ENCODE data around the gene OR52N2.

The OR52N2 gene

GRCh38 chr11:5808500-5809121 lies at the start of gene OR52N2:
TSS of gene OR52N2 (plus strand) at chr11:5808924. CDS start at chr11:5820336, 11,412 bp downstream.
- peak in 44 of 51 donors; percentile 2 to 82 (median 32) for DNase-seq

GRCh38 chr11:5767056-5767455 lies 41.7 kb upstream of the OR52N2 start:
- DNase-seq = no peak

- DNase-seq = no peak
Measured at GRCh38 chr11:5783255-5783654, 25.5 kb upstream of the OR52N2 start, which contains the start of gene OR52N5. TSS of gene OR52N5 (minus strand) at chr11:5783355. CDS start at chr11:5778634, 4,721 bp downstream.

GRCh38 chr11:5791165-5791564 lies 17.6 kb upstream of the OR52N2 start, which contains the start of gene OR52N1:
TSS of gene OR52N1 (minus strand) at chr11:5791265. CDS start at chr11:5788816, 2,449 bp downstream.
- DNase-seq = no peak

DNA sequence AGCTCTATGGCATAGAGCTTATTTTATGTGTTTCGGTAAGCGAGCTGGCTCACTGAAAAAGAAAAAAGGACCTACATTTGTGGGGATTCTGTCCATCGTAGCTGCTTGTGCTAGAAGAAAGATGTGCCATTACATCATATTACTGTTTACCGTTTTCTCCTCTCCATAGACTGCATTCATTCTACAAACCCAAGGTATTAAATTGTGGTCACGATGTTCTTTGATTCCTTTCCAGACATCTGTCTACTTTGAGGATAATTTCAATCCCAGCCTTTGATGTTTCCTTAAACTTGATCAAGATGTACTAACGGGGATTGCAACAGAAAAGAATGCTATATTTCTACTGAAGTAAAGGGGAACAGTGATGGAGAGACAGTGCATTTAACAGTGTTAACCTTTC lies 12.2 kb upstream of the OR52N2 start:
- DNase-seq = no peak

GRCh38 chr11:5803982-5804381 lies 4.7 kb upstream of the OR52N2 start:
- DNase-seq = no peak

DNA sequence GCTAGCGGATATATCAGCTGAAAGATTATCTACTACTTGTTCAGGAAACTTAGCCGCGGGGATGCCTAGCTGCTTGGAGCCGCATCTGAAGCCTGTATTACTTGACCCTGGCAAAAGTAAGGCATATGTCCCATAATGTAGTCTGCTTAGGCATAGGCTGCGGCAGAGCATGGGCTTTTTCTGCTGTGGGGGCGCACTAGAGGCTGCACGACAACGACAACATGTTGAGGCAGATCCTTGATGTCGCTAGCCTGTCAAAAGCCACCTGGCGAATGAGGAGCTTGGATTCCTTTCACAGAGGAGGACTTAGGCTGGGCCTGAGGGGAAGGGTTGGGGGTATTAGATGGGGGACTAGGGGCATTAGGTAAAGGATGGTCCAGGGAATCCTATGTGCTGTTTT lies 1.1 kb upstream of the OR52N2 start:
- no peak for DNase-seq

GRCh38 chr11:5809122-5809519 lies 397 bp downstream of the OR52N2 start:
- no peak for DNase-seq

DNA sequence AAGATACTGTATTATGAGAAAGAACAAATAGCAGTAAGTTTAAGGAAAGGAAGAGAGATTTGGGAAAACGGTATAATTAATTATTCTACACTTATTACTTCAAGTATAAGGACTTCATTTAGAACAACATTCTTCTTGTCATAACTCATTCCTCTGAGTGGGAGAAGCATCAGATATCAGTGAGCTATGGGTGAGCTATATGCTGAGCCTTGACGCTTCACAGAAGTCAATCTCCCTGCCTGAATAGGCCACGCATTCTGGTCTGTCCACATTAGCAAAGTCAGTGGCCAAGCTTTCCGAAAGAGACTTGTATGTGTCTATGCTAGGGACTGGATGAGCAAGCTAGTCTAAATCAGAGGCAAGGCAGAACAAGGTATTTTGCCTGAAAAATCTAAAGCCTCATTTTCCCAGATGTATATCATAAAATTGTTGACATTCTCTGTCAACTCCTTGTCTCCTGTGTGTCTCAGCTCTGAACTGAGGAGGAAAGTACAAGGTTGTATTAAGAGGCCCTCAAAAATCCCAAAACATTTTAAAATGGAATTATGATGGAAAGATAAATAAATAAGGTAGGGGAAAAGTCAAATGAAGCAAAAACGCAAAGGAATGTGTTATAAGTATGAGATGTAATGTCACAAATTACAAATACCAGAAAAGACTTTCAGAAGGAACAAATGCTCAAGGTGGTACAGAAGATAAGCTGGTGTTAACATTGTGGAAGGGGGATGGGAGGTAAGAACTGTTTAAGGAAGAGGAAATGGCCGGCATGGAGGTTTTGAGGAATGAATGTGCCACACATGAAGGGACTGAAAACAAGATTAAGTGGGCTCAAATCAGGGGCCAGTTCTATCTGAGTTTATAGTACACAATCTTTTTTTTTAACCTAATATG lies 1.4 kb downstream of the OR52N2 start:
- no peak for DNase-seq

- no peak for DNase-seq
Measured at GRCh38 chr11:5815534-5815933, 6.8 kb downstream of the OR52N2 start.

GRCh38 chr11:5818245-5818886 lies 9.6 kb downstream of the OR52N2 start:
- no peak for DNase-seq

DNA sequence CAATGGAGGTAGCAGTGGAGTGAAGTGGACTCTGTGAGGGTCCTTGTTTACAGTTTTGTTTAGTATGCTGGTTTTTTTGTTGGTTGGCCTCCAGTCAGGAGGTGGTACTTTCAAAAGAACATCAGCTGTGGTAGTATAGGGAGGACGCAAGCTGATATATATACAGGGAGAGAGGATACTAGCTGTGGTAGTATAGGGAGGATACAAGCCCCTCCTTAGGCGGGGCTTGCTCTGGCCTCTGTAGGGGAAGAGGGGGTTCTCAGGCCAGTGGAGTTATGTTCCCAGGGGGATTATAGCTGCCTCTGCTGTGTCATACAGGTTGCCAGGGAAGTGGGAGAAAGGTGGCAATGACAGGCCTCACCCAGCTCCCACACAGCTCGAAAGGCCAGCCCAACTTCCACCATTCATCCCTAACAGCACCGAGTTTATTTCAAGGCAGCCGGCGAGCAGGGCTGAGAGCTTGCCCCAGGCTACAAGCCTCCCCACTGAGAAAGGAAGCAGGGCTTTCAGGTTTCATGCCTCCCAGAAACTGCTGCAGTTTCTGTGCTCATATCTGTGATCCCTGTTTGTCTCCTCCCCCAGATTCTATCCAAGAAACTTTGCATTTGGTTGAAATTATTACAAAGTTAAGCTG lies 22.6 kb downstream of the OR52N2 start:
- no peak for DNase-seq

GRCh38 chr11:5833446-5833845 lies 24.7 kb downstream of the OR52N2 start:
- DNase-seq = no peak

GRCh38 chr11:5837695-5838094 lies 29.0 kb downstream of the OR52N2 start:
- no peak for DNase-seq

- no peak for DNase-seq
Measured at GRCh38 chr11:5841797-5842196, 33.1 kb downstream of the OR52N2 start, which contains the start of gene OR52E6. TSS of gene OR52E6 (minus strand) at chr11:5841897. CDS start at chr11:5841897, 0 bp downstream.

DNA sequence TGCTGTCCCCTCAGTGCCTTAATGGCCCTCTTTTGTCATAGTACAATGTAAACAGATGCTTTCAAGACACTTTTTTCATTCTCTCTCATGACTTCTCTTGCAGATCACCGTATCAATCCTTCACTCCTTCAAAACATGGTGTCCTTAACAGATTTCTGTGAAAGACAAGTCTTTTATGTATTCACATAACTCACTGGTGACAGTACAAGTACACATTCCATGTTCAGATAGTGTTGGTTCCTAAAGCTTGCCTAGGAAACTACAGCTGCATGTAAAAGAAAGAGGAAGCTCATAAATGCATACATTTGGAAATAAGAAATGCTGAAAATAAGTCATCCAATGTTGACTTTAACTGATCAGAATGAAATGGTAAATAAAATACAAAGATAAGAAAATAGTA lies 38.0 kb downstream of the OR52N2 start:
- DNase-seq = no peak

GRCh38 chr11:5847711-5848110 lies 39.0 kb downstream of the OR52N2 start:
- DNase-seq = no peak

DNA sequence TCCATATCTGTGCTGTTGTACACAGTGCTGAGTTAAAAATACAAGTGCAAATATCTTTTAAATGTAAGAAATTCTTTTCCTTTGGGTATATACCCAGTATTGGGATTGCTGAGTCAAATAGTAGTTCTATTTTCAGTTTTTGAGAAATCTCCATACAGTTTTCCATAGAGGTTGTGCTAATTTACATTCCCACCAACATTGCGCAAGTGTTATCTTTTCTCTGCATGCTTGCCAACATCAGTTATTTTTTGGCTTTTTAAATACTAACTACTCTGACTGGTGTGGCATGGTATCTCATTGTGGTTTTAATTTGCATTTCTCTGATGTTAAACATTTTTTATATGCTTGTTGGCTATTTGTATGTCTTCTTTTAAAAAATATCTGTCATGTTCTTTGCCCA lies 42.3 kb downstream of the OR52N2 start:
- no peak for DNase-seq

- no peak for DNase-seq
Measured at GRCh38 chr11:5857590-5857989, 48.9 kb downstream of the OR52N2 start, which contains the start of gene OR52E8. TSS of gene OR52E8 (minus strand) at chr11:5857690. CDS start at chr11:5857690, 0 bp downstream.

- DNase-seq = no peak
Measured at GRCh38 chr11:5865826-5866225, 57.1 kb downstream of the OR52N2 start.

Measured in hypothalamus (tissue), 51 donors.